KOPT-K1 (cell line): ENCODE measurements around the gene KRTAP19-7.

Experiments
- H3K27ac ChIP-seq: fragments of 200-600 bp; sonication (generic); 2 replicates; pipeline ENCODE4 v1.5.1; 2016; ENCODE audit warnings: antibody characterized with exemption, mild to moderate bottlenecking, low read depth, low read length; ENCODE audit not compliant: poor library complexity, severe bottlenecking
- H3K36me3 ChIP-seq: fragments of 200-600 bp; sonication (generic); 2 replicates; pipeline ENCODE4 v1.5.1; 2017; ENCODE audit warnings: antibody characterized with exemption, mild to moderate bottlenecking, low read length, moderate library complexity; ENCODE audit not compliant: insufficient read depth
- H3K9me3 ChIP-seq: fragments of 200-600 bp; sonication (generic); 2 replicates; pipeline ENCODE4 v1.5.1; 2017; ENCODE audit warnings: antibody characterized with exemption, low read length, mild to moderate bottlenecking; ENCODE audit not compliant: insufficient read depth, poor library complexity, severe bottlenecking

KRTAP19-7 gene

GRCh38 chr21:30541764-30542163, 19.4 kb downstream of the KRTAP19-7 start, which contains the start of gene KRTAP19-6:
KRTAP19-6 (minus strand) TSS chr21:30541864; CDS start chr21:30541833, 31 bp downstream.
- H3K27ac ChIP-seq: no peak within 1 kb of the TSS
- H3K36me3 ChIP-seq: no peaks in the 10 kb centered on the region
- no peaks in the 10 kb centered on the region for H3K9me3 ChIP-seq

- Histone ChIP-seq H3K36me3 (no peaks in the 10 kb centered on the region), H3K27ac (no peak overlapping the region), H3K9me3 (no peaks in the 10 kb centered on the region)
Measured at GRCh38 chr21:30518876-30519275, 42.2 kb downstream of the KRTAP19-7 start.

DNA sequence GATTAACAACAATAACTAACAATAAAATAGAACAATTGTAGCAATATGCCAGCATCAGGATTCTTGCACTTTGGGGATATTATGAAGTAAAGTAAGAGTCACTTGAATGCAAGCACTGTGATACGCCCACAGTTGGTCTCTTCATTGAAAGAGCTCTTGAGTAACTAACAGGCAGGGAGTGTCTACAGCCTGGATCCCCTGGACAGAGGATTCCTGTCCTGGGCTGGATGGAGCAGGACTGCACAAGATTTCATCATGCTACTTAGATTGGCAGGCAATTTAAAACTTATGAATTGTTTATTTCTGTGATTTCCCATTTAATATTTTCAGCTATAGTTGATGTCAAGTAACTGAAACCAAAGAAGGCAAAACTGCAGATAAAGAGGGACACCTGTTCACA, 45.4 kb downstream of the KRTAP19-7 start:
- Histone ChIP-seq H3K9me3 (no peaks in the 10 kb centered on the region), H3K36me3 (no peaks in the 10 kb centered on the region), H3K27ac (no peak overlapping the region)
